Astrocyte of the spinal cord (primary cell): ENCODE results near the gene MTOR.
"Not testable (repeated sequence)": the region's sequence is repeated elsewhere in the genome, so short reads cannot be mapped to it uniquely, and the experiment has no call there.

ENCODE experiments used
- DNase-seq: peaks from one replicate; pipeline ENCODE4 v3.0.0; 2011; ENCODE audit warnings: low read depth, low spot score
- H3K4me3 ChIP-seq: 2 replicates; pipeline ENCODE4 v1.5.1; 2011; ENCODE audit warnings: low read depth, mild to moderate bottlenecking, low read length, moderate library complexity
- CTCF ChIP-seq: IDR thresholded peaks from 2 replicates; pipeline ENCODE4 v1.5.1; 2012; ENCODE audit warnings: low read depth, mild to moderate bottlenecking, low read length, inconsistent platforms
- in situ Hi-C: cut with HindIII; loops from 2 replicates; pipeline ENCODE4 v1.10.0; 2017; ENCODE audit warnings: low sequenced_read_pairs

The MTOR gene

GRCh38 chr1:11262171-11263049 is at the start of gene MTOR:
TSS of gene MTOR (minus strand) at chr1:11262551. CDS start at chr1:11259409, 3,142 bp downstream.
- H3K4me3 ChIP-seq, result peak within 1 kb of the TSS; percentile 95
- peak; percentile 24 for TF ChIP-seq CTCF
- peak; percentile 100 for DNase-seq
- in situ Hi-C loops, result no loop called here

GRCh38 chr1:11309385-11309784 is 47.0 kb upstream of the MTOR start:
- in situ Hi-C loops, result no loop called here
- TF ChIP-seq CTCF, result no peak
- H3K4me3 ChIP-seq, result no peak overlapping the region
- DNase-seq, result no peak

- no peak for DNase-seq
- no peak for TF ChIP-seq CTCF
- H3K4me3 ChIP-seq, result no peak overlapping the region
- in situ Hi-C loops, result no loop called here
These were observed 46.4 kb upstream of the MTOR start for GRCh38 chr1:11308699-11309224.

- TF ChIP-seq CTCF, result no peak
- DNase-seq, result peak; percentile 16
- H3K4me3 ChIP-seq, result no peak overlapping the region
- in situ Hi-C loops, result no loop called here
These were observed 45.5 kb upstream of the MTOR start for GRCh38 chr1:11307852-11308251.

GRCh38 chr1:11305516-11305915 is 43.2 kb upstream of the MTOR start:
- H3K4me3 ChIP-seq, in situ Hi-C loops, DNase-seq: not testable (repeated sequence)

- in situ Hi-C loops, result no loop called here
- no peak overlapping the region for H3K4me3 ChIP-seq
- no peak for TF ChIP-seq CTCF
- no peak for DNase-seq
These were observed 40.0 kb upstream of the MTOR start for GRCh38 chr1:11302366-11302765.

- no peak for TF ChIP-seq CTCF
- in situ Hi-C loops, result no loop called here
These were observed 39.2 kb upstream of the MTOR start for GRCh38 chr1:11301601-11302000.

More at GRCh38 chr1:11301601-11302000, 39.2 kb upstream of the MTOR start:
- no peak for DNase-seq
- H3K4me3 ChIP-seq, result no peak overlapping the region
